NCI-H1436 treated with DMSO at 0.1 percent for 48 hours (cell line): ENCODE data around the gene KRT82.

Experiments used
- DNase-seq: peaks from one replicate; lab custom pipeline; 2025; lab: John Stamatoyannopoulos, UW

Gene KRT82

DNA sequence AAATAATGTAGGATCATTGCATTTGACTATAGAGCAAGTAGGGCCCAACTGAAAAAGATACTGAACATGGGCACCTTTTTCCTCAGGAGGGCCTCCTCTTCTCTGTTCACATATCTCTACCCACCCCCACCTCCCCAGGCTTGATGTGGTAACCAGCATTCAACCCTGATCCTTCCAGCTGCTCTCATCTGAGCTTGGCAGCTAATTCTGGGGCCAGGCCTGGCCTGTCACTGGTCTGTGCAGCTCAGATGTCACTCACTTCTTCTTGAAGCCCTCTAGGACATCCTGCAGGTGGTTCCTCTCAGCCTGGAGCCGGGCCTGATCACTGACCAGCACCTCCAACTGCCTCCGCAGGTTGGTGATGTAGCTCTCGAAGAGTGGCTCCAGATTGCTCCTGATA, 22.8 kb downstream of the KRT82 start:
- no peak for DNase-seq

DNA sequence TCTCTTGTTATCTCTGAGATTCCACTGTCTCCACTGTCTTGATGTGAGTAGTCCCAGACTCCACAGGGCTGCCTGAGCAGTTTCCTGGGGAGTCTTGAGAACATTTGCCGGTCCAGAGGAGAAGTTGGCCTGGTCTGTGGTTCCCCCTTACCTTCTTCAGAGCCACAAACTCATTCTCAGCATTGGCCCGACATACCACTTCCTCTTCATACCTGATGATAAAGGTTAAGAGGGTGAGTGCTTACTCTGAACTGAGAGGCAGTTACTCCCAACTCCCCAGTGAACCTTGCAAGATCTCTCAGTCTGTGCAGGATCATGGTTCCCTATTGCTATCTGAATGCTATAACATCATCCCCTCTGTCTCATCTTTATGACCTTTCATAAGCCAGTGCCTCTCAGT, 23.3 kb downstream of the KRT82 start:
- DNase-seq: no peak

DNA sequence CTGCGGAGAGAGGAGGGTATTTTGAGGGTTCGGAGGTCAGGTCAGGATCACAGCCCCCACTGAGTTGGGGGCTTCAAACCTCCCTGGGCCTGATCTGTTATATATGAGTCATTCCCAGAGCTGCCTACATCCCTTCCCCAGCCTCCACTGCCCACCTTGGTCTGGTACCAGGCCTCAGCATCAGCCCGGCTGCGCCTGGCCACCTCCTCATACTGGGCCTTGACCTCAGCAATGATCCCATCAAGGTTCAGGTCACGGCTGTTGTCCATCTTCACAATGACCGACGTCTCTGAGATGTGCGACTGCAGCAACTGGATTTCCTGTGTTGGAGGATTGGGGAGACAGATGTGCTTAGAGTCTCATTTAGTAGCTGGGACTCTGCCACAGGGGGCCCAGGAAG, 24.9 kb downstream of the KRT82 start:
- DNase-seq: no peak

DNA sequence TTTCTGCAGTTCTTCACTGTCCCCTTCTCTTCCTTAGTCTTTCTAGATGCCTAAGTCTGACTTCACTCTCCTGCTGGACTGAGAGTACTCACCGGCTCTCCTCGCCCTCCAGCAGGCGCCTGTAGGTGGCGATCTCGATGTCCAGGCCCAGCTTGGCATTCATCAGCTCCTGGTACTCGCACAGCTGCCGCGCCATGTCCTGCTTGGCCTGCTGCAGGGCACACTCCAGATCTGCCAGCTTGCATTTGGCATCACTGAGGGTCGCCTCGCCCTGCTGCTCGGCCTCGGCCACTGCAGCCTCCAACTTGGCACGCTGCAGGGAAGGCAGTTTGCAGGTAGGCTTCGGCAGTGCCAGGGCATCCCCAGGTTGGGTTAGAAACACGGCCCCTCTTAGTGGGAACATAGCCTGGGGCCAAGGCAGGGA, 25.9 kb downstream of the KRT82 start:
- no peak for DNase-seq

DNA sequence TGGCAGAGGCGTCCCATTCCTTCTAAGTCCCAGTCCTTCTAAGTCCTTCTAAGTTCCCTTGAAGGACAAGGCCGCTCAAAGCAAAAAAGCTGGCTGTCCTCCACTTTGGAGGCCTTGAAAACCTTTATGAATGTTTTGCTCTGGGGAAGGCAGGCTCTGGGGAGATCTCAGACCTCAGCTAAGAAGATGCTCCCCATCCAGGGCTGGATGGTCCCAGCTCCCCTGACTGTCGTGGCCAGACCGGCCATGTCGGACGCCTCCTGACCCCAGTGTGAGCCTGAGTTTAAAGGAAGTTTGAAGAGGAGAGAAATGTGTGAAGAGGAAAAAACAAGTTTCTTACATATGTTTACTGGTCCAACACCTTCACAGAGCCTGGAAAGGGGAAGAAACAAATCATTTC, 26.6 kb downstream of the KRT82 start:
- no peak for DNase-seq

DNA sequence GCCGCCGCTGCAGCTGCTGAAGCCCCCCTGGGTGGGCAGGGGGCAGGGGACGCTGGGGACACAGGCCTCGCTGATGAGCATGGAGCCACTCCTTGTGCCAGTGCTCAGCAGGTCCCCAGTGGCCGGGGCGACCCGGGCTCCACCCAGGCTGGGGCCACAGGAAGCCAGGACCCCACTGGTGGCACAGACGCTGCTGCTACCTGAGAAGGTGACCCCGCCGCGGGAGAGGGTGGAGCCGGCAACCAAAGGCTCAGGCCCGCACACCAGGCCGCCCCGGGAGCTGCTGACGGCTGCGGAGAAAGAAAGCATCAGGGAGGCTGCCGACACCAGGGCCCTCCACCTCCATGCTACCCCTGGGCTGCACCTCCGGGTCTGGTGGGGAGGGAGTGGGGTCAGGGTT, 28.0 kb downstream of the KRT82 start:
- no peak for DNase-seq

DNA sequence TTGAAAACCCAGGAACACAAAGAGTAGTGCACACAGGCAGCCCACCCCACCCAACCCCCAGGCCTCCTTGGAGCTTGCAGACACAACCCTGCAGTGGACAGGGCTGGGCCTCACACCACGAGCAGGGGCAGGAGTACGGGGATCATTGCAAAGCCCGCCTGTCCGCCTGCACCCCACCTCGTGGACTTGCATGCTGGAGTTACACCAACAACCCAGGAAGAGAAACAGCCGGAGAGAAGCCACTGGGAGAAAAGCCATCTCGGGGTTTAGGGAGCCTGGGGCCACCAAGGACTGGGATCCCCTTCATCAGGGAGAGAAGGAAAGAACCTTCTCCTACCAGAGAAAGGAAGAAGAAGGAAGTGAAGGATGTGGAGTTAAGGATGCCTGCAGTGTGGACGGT, 28.9 kb downstream of the KRT82 start:
- DNase-seq: no peak

DNA sequence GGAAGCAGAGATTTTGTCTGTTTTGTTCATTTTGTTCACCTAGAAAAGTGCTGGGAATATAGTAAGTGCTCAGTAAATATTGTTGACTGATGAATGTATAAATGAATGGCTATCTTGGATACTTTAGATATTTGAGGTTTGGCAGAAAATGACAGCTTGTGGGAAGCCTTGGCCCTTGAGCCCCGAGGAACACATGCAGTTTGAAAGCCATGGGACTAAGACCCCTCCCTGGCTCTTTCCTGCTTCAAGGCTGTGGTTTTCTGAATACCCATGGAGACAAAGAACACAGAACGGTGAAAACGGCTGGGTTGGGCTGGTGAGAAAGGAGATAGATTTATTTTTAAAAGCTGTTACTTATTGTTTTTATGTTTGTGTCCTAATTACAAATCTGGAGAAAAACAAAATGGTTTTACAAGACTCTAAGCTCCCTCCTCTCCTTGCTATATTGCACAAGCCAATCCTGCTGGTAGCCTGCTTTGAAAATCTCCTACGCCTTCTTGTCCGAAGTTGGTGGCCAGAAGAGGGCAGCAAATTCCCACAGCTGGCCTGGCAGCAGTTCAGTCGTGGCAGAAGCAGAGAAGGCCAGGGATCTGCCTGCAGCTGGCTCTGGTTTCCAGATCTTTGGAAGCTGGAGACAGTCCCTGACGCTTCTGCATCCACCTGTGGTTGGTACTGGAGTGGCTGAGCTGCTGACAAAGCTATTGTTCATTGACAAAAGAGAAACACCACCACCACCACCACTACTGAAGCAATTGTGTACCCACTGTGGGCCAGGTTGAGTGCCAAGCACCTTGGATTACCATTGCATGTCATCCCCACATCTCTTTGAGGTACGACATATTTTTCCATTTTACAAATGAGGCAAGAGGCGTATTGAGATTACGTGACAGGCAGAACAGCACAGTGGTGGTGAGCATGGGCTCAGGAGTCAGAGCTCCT, 33.6 kb downstream of the KRT82 start:
- DNase-seq: no peak

DNA sequence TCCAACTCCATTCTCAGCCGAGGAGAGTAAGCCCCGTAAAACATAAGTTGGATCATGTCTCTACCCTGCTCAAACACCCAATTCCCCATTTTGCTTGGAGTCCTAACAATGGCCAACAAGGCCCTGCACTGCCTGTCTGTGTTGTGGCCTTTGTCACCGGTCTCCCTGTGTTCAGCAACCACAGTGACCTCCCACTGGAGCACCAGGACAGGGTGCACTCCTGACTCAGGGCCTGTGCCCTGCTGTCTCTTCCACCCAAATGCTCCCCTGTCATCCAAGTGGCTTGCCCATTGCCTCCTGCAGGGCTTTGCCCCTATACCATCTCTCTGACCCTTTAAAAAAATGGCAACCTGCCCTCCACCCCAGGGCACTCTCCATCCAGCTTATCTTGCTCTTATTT, 34.4 kb downstream of the KRT82 start:
- DNase-seq: no peak

DNA sequence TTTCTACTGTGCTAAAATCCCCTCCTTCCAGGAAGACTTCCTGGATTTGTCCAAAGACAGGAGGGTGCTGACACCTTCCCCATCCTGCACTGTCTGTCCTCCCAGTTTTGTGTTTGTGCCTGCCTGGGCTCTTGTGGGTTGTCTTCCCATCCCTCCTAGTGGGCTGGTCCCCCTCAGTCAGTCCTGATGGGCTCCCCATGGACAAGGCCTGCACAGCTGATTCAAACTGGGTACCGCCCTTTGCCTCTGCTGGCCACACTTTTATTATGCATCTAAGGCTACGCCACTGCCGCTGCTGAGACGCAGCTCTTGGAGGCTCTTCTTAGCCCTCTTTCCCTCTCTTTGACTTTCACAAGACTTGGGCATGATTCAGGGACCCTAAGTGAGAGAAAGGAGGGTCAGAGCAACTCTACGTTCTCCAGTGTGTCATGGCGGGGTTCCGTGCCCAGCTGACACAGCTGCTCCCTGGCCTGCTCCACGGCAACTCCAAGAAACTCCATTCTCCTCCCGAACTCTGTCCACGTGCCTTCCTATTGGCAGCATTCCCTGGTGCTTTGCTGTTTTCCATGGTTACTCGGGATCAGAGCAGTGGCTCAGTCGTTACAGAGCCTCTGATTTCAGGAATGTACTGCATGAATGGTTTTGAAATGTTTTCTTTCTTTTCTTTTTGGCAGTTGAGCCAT, 35.1 kb downstream of the KRT82 start:
- DNase-seq: no peak

DNA sequence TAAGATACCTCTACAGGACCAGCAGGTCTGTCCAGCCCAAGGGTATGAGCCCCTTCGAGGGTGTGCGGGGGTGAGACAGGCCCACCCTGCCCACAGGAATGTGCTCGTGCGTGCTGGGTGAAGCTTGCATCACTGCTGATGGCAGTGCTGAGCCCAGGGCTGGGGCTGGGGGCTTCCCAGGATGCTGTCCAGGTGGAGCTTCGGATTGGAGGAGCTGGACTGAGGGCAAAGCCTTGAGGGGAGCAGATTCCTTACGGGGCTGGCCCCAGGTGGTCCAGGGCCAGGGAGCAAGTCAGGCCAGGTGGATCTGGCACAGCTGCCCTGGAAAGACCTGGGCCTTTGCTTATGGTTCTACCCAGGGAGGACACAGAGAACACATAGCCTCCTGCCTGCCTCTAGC, 36.3 kb downstream of the KRT82 start:
- DNase-seq: no peak

DNA sequence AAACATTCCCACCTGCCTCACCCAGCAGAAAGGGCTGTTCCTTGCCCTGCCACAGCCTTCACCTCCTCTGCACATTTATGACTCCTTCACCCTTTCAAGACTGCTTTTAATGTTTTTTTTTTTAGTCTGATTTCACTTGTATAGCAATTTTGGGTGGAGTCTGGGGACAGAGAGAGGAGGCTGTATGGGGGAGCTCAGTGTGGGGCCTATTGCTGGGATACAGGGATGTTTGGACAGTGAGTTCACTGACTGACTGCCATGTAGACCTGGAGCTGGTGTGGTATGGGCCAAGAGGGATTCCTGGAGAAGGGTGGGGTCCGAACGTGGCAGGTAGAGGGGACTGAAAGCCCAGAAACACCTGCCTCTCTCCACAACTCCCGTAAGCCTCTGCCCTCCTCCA, 36.9 kb downstream of the KRT82 start:
- DNase-seq: no peak

DNA sequence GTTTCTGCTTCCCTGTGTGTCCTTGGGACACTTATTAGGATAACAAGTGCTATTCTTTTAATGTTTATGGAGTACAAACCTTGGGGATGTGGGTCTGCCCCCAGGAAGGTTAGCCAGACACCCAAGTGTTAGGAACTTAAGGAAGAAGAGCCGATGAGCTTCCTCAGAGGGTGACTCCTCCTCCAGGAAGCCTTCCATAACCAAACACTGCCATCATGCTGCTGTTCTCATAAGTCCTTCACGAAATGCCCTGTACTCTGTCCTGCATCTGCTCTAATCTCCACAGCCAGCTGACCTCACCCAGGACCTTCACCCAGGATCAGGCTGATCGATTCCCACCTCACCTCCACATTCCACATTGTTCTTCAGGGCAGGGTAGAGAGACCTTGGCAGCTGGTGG, 37.6 kb downstream of the KRT82 start:
- DNase-seq: no peak

DNA sequence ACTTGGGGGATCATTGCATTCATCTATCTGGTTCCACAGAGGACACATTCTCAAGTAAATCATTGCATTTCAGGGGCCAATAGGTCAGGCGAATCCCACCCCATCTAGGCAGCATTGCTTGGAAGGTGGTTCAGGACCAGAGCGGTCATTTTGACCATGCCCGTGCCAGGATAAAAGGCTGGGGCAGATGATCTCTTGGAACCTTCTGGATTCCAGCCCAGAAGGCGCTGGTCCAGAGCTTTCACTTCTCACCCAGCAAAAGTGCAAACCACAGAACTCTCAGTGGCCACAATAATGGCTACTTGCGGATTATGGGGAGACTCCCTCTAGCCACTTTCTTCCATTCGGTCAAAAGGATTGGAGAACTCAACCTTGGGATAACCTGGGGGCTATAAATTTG, 38.3 kb downstream of the KRT82 start:
- DNase-seq: no peak

DNA sequence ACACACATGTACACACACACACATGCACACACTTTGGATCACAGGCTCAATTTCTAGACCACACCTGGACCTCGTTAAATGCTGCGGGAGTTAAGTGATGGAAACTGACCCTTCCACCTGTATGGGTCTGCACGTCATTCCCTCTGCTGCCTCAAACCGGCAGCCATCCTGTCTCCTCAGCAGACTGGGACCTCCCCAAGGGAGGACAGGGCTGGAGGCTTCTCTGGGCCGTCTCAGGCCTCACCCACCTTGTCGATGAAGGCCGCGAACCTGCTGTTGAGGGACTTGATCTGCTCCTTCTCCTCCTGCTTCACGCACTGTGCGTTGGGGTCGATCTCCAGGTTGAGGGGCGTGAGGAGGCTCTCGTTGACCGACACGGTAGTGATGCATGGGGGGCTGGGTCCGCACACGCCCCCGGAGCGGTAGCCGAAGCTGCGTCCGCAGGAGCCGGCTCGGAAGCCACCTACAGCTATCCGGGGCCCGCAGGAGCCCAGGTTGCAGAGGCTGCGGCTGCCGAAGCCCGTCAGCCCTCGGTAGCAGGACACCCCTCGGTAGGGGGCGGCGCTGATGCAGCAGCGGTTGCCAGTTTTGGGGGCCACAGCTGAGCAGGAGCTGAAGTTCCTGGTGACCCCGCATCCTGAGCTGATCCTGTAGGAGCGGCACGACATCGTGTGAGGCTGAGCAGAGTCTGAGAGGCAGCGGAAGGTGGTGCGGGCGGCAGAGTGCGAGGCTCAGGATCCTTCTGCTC, 39.2 kb downstream of the KRT82 start, which contains the start of gene KRT85:
Gene KRT85 (minus strand): TSS at position 744 of the 748 bp plus-strand sequence. CDS start 76 bp downstream, at position 668.
- no peak for DNase-seq

DNA sequence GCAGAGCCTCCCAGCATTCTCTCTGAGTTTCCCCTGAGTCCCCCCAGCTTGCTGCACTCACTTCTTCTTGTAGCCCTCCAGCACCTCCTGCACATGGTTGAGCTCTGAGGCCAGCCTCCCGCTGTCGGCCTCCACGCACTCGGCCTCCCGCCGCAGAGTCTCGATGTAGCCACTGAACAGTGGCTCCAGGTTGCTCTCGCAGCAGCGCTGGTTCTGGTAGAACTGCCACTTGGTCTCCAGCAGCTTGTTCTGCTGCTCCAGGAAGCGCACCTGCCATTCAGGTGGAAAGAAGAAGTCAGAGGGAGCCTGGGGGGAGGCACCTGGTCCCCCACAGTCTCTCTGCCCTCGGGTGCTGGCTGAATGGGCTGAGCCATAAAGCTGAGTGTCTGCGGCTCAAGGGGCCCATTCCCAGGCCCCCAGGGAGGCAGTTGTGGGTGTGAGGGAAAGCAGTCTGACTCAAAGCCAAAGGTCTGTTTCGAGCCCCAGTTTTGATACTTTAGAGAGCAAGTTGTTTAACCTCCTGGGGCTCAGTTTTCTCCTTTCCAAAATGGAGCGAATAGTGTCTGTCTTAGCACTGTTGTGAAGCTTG, 41.1 kb downstream of the KRT82 start:
- no peak for DNase-seq

DNA sequence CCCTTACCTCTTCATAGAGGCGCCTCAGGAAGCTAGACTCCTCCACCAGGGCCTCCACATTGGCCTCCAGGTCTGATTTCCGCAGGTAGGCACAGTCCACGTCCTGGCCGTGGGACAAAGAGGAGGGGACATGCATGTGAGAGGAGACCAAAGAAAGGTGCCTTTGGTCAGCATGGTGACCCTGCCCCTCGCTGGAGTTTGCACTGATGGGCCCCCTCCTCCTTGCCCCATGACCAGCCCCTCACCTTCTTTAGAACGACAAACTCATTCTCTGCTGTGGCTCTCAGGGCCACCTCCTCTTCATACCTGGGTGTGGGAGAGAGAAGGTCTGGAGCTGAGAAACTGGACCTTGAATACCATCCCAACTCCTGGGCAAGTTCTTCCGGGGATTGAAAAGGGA, 42.1 kb downstream of the KRT82 start:
- DNase-seq: no peak

DNA sequence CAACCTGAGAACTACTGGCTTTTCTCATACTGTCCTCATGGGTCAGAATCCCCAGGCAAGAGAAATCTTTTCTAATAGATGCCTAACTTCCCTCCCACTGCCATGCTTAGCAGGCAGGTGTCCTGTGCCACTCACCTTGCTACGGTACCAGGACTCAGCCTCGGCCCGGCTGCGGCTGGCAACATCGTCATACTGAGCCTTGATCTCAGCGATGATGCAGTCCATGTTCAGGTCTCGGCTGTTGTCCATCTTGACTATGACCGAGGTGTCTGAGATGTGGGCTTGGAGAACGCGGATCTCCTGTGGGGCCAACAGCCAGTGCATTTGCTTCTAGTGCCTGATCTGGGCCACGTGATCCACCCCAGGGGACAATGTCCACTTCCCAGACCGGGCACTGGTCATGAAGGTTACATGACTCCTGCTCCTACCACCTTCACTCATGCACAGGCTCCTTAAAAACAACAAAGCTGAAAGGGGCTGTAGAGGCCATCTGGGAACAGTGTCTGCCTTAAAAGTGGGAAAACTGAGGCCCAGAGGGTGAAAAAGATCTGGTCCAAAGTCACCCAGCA, 42.9 kb downstream of the KRT82 start:
- DNase-seq: no peak

DNA sequence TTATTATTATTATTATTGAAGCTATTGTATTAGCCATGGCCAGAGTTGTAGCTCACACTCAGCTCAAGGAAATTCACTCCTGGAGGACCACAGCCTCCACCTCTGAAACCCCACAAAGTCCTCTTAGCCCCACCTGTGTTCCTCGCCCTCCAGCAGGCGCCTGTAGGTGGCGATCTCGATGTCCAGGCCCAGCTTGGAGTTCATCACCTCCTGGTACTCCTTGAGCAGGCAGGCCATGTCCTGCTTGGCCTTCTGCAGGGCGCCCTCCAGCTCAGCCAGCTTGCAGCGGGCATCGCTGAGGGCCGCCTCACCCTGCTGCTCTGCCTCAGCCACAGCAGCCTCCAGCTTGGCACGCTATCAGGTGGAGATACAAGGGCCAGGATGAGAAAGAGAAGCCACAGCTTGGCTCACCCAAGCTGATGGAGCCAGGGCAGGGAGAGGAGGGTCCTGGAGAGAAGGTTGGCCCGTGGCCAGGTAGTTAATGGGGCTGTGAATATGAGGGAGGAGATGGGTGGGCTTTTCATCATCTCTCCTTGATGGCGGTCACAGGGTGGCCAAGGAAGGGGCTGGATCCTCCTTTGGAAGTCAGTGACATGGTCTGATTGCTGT, 43.9 kb downstream of the KRT82 start:
- no peak for DNase-seq

DNA sequence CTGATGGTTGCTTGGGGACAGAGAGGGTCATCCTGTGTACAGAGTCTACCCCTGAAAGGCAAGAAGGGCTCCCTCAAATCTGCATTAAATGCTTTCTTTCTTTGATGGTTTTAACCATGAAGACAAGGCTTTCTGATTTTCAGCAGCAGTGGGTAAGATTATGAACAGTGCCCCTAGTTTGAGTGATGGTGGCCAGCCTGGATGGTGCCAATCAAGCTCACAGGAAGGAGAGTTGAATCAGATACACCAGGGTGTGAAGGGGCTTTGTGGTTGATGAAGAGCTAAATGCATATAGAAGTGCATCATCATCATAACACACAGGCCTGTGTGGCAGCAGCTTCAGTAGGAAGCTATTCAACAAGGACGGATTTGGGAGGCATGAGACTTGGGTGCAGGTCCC, 44.6 kb downstream of the KRT82 start:
- no peak for DNase-seq

DNA sequence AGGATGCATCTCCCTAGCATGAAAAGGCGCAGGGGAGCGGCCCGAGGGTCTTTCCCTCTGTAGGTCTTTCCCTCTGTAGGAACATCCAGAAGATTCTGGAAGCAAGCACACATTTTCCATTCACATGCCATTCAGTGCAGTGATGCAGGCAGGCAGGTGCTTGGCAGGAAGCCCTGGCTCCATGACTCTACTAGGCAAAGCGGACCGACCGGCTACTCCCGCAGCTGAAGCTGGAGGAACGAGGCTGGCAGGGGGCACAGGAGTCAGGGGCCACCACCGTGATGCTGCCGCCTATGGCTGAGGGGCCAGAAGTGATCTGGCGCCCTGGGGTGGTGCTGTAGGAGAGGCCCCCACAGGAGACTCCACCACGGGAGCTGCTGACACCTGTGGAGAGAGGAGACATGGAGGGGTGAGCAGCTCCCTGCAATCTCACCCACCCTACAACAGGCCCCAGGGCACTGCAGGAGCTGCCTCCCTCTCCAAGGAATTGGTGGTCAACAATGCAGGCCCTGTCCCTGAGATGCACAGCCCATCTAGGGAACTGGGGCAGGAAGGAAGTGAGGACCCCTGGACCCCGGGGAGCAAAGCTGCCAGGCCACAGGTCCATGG, 45.4 kb downstream of the KRT82 start:
- DNase-seq: no peak
